Stimulated activated CD4-positive, alpha-beta T cell treated with anti-CD3 and anti-CD28 coated beads, Interleukin-12 subunit alpha, Interleukin-12 subunit beta, amount 100 ng/mL, for 48 hours (primary cell): ENCODE results near the gene HHATL.

ENCODE experiments used
- DNase-seq, 3 donors: peaks; one replicate each; pipeline ENCODE4 v3.0.0-alpha.2; 2020; ENCODE audit warnings: low read depth in 2 of 3, low spot score in 1 of 3

Gene HHATL

DNA sequence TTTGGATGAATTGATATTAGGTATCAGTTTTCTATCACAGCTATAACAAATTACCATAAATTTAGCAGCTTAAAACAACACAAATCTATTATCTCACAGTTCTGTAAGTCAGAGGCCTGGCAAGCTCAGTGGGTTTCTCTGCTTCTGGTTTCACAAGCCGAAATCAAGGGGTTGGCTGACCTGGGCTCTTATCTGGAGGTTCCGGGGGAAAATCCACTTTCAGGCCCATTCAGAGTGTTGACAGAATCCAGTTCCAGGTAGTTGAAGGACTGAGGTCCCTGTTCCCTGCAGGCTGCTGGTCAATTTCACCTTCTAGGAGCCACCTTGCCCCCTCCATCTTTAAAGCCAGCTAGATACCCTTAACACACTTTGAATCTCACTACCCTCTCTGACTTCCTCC lies 11.1 kb upstream of the HHATL start:
- DNase-seq, result no peak

DNA sequence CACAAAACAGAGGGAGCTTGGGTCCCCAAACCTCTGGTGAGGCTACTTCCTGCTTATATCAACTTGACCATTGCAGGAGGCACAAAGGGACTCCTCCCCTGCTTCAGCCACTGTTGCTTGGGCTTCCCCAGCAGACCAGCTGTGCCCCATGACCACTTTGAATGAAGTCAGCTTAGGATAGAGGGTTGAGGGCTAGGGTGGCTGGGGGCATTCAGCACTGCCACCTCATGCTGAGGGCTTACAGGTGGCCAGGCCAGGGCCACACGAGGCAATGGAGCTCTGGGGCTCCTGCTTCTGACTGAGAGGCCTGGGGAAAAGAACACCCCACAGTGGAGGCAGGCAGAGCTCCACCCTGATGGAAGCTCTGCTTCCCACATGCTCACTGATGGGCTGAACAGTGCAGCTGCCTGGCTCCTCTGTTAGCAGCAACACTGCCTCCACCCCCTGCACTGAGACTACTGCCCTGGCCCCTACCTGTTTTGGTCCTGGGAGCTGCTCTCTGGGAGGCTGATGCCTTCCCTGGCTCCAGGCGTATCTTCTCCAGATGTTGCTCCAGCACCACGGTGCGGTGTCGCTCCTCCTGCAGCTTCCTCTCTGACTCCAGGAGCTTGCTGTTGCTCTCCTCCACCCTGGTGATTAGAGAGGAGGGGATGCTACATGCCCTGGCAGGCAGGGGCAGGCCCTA lies 10.2 kb upstream of the HHATL start:
- no peak for DNase-seq

DNA sequence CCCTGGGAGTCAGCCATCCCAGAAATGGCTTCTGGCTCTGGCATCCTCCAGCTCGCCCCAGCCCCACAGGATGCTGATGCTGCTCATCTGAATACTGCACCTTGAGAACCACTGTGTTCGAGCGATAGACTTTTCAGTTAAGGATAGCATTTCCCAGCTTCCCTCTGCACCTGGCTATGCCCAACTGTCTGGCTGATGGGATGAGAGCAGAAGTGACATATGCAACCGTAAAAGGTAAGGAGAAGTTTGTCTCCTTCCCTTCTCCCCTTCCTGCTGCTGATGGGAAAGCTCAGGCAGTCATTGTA lies 9.7 kb upstream of the HHATL start:
- no peak for DNase-seq

DNA sequence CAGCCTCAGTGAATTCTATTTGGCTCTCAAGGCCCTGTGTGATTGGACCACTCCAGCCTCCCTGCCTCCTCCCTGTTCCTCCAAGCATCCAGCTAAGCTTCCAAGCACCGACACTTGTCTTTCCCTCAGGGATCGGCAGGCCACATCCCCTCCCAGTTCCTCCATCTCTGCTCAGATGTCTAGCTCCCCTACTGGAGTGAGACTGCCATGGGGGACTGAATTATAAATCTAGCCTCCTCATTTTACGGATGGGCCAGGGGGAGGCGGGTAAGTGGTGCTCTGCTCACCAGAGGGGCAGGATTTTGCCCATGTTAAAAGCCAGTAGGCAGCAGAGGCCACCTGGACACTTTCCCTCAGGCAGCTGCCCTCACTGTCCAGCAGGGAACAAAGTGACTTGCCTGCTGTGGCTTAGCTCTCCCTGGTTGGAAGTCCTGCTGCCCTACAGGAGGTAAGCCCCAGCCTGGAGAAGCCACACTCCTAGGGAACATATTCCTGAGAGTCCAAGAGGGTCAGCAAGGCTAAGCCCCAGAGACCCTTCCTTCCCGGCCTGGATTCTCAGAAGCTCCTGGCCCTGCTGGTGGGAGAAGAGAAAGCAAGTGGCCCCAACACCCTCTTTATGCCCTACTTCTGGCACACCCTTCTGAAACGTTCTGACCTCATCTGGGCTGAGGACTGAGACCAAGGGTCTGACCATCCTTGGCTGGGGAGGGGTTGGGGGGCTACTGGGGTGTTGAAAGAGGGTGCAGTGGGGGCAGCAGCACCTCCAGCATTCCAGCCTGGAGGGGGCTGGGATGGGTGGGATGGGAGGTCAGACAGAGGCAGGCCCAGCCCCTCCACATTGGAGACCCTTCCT lies 9.1 kb upstream of the HHATL start:
- no peak for DNase-seq

DNA sequence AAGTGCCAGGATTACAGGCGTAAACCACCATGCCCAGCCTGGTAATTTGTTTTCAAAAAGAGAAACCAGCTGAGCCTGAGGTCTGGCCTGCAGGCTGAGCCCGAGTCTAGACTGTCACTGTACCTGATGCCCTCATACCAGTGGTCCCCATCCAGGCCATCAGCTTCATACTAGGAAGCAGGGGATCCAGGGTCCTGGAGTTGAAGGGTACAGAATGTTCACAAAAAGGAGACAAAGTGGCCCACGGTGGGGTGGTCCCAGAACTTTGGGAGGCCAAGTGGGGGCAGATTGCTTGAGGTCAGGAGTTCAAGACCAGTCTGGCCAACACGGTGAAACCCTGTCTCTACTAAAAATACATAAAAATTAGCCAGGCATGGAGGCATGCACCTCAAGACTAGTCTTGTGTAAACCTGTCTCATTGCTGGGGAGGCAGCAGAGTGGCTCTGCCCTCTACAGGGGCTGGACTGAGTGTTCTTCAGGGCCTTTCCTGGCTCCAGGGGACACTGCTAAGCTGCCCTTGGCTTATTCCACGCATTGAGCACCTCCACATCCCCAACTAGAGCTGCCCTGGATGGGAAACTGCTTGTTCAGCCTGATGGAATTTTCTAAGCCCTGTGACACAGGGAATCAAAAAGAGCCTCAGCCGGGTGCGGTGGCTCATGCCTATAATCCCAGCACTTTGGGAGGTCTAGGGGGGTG lies 7.9 kb upstream of the HHATL start:
- DNase-seq, result no peak

DNA sequence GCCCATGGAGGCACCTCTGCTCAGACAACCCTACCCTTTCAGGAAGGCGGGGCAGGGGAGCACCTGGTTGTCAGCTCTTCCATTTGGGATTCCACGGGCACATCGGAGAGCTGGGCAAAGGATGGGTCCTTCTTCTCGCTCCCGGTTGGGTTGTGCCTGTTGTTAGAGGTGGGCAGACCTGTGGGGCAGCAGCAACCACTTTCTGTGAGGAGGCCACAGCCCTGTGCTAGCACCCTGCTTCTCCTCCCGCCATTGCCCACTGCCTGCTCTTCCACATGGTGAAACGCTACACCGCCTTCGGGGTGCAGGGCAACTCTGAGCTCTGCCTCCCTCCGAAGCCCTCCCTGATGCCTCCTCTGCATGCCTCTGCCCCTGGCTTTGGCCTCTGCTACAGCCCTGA lies 7.0 kb upstream of the HHATL start:
- DNase-seq, result no peak

DNA sequence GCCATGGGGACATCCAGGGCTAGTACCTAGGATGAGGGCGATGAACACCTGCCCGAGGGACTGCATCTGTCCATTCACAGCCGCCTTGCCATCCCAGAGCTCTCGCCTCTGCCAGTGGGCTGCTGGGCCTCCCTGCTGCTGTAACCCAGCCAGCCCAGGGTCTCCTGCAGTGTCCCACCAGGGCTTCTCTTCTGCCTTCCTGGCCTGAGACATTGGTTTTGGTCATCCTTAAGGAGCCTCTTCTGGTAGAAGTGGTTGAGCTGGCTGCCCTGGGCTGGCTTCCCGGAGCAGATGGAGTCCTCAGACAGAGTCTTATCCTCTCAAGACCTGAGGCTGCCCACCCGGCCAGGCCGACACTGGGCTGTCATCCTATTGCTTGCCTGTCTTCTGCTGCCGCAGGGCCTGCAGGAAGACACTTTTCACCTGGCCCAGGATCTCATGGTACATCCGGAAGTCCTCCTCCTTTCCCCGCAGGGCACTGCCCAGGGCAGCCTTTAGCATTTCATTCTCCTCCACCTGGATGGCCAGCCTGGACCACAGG lies 6.1 kb upstream of the HHATL start:
- no peak for DNase-seq

DNA sequence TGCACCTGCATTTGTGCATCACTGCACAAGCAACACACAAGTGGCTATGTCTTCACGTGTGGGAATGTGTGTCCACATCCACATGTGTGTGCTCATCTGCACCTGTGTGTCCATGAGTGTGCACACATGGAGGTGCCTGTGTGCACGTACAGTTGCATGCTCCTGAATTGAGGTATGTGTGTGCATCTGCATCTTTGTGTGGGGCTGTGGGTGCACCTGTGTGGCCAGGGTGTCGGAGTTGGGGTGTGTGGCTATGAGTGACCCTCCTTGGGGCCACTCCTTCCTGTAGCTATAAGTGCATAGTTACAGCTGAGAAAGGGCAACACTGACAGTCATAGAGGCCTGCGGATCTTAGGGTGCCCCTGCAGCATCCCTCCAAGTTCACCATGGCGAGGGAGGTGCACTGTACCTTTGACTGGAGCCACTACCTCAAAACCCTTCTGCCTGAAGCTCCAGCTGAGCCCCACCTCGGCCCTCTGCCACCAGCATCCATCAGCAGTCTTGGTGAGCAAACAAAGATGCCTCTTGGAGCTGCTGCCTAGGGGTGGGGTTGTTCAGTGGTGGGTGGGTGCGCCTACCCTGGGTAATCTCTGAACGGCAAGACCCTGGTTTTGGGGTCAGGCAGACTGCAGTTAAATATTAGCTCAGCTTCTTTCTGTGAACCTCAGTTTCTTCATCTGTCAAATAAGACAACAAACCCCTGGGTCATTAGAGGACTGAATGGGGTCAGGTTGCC lies 5.2 kb upstream of the HHATL start:
- no peak for DNase-seq

DNA sequence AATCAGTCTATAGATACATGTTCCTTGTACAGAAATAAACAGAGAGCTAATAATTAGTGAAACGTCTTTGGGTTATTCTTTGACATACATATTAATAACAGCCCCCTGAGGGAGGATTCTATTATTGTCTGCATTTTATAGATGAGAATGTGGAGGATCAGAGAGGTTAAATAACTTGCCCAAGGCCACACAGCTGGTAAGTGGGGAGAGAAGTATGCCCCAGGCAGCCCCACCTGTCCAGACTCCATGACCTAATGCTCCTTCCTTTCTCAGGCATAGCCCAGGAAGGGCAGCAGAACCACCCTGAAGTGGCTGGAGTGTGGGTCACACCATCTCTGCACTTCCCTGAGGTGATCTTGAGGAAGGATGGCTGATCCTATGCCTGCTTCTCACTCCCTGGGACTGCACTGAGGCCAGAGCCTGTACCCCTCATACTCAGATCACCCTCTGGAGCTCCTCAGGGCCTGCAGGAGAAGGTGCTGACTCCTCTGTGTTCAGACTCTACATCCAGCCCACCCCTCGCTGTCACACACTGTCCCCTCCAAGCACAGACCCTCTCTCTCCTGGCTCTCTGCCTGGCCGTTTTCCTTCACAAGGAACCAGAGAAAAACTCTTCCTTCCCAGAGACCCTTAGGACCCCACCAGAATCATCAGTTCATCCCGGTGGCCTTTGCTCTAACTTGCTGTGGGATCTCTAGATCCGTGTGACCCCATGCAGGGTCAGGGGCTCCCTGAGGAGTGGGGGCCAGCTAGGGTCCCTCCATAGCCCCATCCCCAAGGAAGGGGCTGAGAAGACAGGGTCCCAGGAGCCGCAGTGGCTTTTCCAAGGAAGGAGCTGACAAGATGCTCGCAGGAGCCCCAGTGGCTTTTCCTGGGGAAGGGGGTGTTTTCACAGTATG lies 4.4 kb upstream of the HHATL start:
- DNase-seq, result no peak

DNA sequence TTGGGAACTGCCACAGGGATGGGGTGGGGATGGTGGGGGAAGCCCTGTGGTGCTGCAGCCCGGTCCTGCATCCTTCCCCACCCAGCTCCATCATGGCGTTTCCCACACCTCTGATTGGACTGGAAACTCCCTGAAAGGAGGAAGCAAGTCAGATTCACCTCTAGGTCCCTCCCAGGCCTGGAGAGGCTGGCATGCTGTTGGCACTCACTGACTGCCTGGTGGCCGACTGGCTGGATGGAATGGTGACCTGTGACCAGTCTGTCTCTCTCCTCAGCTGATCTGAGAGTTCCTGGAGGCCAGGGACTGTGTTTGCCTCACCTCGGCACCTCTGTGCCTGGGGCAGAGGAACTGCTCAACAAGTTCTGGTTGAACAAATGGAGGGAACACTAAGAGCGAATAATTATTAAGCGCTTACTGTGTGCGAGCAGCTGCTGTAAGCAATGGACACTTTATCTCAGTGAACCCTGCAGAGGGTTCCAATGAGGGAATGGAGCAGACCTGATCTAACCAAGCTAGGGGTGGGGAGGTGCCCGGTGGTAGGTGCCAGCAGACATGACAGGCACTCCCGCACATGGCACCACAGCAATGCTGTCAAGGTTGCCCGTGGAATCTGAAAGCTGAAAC lies 3.5 kb upstream of the HHATL start:
- no peak for DNase-seq

DNA sequence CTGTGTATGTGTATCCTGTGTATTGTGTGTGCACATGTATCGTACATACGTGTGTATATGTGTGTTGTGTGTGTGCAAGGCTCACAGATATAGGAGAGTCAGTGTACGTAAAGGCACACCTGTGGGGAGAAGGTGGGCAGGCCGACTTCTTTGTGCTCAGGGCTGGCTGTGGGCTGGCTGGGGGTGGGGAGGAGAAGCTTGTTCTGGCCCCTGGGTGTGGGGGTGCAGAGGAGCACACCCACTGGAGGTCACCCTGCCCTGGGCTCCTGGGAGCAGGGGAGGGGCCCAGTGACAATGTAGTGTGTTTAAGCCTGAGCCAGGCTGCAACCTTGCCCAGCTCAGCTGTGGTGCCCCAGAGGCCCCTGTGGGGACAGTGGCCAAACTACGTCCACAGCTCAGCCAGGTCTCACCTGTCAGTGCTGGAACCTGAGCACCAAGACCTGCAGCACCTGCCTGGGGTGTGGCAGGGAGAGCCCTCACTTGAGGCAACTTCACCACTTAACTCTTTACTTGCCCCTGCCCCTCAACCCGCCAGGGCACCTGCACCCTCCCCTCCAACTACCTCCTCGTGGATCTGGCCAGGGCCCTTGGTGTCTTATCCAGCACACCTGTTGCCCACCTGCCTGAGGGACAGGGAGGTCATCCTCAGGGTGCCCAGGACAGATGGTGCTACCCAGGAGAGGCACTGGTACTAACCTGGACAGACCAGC lies 2.6 kb upstream of the HHATL start:
- no peak for DNase-seq

DNA sequence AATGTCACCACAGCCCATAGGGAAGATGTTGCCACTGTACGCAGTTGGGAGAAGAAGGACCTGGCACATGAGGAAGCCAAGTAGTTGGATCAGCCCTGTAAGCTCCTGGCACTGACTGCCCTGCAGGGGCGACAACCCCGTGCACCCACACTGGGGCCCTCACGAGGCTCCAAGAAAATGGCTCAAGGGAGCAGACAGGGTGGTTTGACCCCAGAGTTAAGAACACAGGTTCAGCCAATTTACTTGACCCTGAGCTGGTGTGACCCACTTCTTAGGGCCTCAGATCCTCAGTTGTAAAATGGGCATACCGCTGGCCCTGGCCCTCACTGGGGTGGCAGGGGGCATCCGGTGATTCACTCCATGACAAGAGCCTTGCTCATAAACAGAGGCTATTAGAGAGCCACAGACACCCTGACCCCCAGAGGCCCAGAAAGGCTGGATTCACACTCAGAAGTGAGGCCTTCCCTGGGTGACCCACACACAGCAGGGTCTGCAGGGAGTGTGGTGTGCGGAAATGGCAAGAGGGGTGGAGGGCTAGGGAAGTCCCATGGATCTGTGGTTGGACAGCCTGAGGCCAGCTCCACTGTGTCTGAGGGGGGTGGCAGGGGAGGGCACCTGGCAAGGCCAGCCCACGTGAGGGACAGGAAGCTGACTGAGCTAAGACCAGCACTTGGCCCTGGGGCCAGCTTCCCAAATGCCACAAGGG lies 1.7 kb upstream of the HHATL start:
- DNase-seq, result no peak

DNA sequence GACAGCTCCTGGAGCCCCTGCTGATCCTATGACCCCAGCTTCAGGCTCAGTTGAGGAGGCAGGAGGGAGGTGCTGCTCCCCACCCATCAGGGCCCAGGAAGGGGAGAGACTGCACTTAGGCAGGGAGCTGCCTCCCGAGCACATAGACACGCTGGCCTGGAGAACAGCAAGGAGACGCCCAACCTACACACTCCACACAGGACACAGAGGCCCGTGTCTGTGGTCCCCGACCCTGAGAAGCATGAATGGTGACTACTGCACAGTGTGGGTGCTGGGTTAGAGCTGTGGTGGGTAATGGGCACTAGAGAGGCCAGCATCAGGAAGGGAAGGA lies 1.1 kb upstream of the HHATL start:
- DNase-seq, result no peak

DNA sequence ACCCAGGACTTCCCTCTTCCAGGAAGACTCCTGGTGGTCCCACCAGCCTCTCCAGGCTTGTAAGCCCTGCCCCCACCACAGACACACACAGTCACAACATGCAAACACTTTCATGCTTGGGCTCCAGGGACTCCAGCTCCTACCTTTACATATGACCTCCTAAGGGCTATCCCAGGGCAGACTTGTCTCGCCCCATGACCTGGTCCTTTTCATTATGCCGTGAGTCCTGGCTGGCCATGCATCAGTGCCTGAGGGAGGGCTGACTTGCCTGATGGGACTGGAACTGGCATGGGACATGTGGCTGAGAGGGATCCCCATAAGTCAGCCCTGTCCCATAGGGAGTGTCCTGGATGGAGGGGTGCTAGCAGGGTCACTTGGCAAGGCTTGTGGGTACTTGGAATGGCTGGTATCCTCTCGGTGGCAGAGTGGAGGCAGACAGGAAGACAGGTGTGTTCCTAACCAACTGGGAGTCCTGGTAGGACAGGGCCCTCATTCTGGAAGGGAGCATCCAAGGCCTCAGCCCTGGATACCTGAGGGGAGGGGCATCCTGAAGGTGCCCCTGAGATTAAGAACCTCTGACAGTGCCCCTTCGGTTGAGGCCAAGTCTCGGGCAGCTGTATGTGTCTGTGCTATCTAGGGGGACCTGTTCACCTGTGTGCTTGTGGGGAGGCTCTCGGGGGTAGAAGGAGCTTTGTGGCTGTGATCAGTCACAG lies 540 bp upstream of the HHATL start:
- no peak for DNase-seq

DNA sequence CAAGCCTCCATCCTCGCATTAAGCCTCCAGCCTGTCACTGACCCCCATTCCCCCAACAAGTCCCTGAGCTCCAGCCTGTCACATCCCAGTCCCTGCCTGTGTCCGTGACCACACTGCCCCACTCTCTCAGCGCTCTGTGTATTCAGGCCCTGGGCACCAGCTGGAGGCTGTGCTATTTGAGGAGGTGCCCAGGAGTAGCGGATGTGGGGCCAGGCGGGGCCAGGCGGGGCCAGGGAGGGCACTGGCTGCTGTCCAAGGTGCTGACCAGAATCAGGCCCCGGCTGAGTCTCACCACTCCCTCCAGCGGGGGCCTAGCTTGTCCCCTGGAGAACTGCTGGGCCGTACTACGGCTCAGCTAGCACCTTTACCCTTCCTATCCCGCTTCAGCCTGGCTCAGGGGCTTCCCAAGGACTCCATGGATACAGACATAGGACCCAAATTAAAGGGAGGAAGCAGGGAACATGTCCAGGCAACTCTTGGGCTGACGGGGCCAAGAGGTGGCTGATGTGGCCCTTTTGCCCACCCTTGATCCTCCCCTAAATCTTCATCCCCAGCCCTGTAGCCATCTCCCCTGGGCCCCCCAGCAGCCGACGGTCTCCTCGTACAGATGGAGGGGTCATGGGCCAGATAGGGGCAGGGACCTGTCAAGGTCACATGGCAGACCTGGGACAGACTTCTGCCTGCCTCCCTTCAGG lies 1.1 kb downstream of the HHATL start:
- peak; percentile 21 to 61 (median 51) for DNase-seq

DNA sequence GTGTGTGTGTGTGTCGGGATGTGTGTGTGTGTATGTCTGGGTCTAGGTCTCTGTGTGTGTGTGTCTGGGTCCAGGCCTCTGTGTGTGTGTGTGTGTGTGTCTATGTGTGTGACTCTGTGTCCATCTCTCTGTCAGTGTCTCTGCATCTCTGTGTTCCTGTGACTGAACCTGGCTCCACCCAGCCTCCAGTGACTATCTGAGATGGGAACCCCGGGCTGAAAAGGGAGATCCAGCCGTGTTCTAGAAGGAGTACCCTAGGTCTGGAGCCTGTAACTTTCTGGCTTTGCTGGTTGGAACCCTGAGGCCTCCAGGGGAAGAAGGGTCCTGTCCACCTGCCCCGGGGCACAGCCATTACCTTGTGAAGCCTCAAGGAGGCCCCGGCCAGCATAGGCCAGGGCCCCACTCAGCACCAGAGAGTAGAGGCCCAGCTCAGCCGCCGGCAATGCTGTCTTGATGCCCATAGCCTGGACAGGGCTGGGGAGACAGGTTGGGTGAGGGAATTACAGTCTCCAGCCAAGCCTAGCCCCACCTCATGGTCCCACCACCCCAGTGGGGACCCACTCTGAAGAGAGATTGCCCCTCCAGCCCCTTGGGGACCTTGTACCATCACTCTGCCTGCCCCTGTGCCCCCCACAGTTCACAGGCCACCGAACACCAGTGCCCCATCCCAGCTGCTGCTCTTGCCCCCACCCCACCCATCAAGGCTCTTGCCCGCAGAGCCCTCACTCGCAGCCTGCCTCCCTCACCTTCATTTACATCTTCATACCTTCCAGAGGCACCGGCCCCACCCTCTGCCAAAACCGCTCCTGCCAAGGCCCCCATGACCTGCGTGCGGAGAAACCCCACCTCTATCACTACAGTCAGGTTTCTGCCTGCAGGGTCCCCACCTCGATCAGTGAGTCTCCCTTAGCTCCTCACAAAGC lies 2.0 kb downstream of the HHATL start:
- DNase-seq, result no peak
